OCI-LY7 (cell line): Measurements from ENCODE around the gene ATP5F1D.

Experiments used
- EZH2phosphoT487 ChIP-seq: fragments of 200-600 bp; sonication (generic); IDR thresholded peaks from 2 replicates; pipeline ENCODE4 v1.6.1; 2018; ENCODE audit warnings: low read depth, borderline replicate concordance, mild to moderate bottlenecking, mixed run types, antibody characterized with exemption, low read length, moderate library complexity, mixed read lengths
- TF ChIP-seq, protein P1 (sequence below): fragments of 200-600 bp; sonication (generic); conservative IDR thresholded peaks from 2 replicates; pipeline ENCODE4 v1.5.1; 2014; ENCODE audit warnings: mild to moderate bottlenecking, antibody characterized with exemption, low read length, moderate library complexity, mixed read lengths

DNA sequence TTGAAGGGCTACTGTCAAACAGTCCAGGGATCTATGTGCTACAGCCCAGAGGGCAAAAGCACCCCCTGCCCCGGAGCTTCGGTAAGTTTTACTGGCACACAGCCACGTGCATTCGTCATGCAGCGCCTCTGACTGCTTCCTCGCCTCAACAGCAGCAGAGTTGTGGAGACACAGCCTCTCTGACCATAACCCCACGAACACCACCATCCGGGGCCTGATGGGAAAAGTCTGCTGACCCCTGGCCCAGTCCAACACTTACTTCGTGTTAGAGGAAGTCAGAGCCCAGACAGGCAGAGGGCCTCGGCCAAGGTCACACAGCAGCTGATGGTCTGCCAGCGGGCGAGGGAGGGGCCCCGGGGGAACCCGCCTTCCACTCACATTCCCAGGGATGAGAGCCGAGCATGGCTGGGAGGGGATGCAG is 8.9 kb upstream of the ATP5F1D start:
- TF ChIP-seq, protein P1, sequence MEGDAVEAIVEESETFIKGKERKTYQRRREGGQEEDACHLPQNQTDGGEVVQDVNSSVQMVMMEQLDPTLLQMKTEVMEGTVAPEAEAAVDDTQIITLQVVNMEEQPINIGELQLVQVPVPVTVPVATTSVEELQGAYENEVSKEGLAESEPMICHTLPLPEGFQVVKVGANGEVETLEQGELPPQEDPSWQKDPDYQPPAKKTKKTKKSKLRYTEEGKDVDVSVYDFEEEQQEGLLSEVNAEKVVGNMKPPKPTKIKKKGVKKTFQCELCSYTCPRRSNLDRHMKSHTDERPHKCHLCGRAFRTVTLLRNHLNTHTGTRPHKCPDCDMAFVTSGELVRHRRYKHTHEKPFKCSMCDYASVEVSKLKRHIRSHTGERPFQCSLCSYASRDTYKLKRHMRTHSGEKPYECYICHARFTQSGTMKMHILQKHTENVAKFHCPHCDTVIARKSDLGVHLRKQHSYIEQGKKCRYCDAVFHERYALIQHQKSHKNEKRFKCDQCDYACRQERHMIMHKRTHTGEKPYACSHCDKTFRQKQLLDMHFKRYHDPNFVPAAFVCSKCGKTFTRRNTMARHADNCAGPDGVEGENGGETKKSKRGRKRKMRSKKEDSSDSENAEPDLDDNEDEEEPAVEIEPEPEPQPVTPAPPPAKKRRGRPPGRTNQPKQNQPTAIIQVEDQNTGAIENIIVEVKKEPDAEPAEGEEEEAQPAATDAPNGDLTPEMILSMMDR, result no peak
- TF ChIP-seq EZH2phosphoT487, result no peak
